GM04503 (cell line): ENCODE data around the gene STRA6.

Source experiments
- DNase-seq: peaks from one replicate; pipeline ENCODE4 v3.0.0-alpha.2; 2012; ENCODE audit warnings: low read depth

Gene STRA6

GRCh38 chr15:74207652-74208440 is 5.3 kb upstream of the STRA6 start:
- DNase-seq, result no peak

DNA sequence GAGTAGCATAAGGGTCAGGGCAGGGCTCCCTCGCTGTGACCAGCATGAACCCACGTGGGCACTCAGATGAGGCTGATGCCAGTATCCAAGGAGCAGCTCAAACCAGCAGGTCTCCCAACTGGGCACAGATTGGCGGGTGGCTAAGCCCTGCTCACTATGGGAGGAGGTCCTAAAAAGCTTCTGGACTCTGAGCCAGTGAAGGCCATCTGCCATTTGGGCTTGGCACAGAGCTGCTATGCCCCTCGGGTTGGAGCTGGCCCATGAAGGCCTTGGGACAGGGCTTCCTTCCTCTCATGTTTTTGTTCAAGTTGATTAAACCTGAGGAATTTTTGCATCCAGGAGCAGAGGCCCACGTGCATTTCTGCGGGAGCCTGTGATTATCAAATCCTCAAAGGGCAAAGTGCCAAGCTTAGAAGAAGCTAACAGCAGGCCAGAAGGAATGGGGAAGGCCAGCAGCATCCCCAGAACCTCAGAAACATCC is 4.3 kb upstream of the STRA6 start:
- DNase-seq, result no peak

- no peak for DNase-seq
These were observed 3.0 kb upstream of the STRA6 start for GRCh38 chr15:74205582-74205947.

- DNase-seq, result no peak
These were observed 1.4 kb upstream of the STRA6 start for GRCh38 chr15:74203914-74204431.

DNA sequence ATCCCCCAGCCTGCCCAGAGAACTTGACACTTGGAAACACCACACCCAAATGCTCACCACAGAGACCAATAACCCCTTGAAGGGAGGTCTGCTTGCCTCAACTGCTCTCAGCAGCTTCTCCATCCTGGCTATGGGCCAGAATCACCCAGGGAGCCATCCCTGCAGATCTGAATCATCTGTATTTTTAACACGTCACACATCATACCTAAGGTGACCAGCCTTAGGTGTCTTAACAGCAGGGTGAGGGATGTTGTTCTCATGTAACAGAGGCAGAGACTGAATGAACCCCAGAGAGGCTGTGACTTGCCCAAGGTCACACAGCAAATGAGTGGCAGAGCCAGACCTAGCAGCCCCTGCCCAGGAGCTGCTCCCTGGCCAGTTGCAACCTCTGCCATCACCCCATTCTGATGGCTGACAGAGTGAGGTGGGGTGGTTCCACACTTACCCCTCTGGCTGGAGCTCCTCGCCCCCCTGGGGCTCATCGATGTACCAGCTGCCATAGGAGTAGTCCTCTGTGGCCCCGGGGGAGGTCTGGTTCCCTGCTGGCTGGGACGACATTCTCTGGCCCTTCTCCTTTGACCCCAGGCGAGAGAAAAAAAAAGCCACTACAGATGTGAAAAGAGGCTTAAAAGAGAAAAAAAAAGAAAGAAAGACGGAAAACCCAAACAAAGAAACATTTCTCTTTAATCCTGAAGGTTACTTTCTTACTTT is 722 bp downstream of the STRA6 start:
- no peak for DNase-seq

DNA sequence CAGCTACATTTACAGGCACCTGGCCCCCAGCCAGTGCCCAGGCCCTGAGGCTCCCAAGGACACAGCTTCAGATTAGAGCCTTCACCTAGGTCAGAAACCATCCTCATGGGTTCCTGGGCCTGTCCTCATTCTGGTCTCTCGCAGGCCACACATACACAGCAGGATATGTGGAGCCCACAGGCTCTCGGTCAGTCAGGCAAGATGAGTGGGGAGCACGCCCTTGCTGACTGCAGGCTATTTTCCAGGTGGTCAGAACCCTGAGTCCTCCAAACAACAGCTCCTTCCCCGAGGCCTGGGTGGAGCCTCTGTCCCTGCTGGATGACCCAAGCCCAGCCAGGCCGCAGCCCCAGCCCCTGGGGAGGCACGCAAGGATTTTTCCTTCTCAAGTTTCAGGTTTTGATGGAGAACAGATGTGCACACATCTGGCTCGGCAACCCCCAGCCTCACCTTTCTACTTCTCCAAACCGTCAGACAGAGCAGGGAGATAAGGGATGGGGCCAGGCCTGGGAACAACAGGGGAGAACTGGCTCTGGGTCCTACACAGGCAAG is 1.6 kb downstream of the STRA6 start:
- DNase-seq, result no peak

DNA sequence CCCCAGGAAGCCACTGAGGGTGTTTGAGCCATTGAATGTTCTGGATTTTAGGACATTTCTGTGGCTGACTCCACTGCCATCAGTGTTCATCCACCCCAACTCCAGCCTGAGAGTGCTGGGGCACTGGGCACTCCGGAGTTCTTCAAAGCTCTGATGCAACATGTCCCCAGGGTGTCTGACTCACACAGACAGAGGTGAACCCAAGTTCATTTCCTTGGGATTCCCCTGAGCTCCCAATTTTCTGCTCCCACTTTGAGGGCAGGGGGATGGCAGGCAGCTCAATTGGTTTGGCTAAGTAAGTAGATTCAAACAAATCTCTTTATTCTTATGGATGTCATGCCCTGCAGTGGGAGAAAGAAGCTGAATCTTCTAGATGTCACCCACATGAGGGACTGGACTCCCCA is 2.2 kb downstream of the STRA6 start:
- no peak for DNase-seq

- no peak for DNase-seq
These were observed 3.3 kb downstream of the STRA6 start for GRCh38 chr15:74199297-74199652.

DNA sequence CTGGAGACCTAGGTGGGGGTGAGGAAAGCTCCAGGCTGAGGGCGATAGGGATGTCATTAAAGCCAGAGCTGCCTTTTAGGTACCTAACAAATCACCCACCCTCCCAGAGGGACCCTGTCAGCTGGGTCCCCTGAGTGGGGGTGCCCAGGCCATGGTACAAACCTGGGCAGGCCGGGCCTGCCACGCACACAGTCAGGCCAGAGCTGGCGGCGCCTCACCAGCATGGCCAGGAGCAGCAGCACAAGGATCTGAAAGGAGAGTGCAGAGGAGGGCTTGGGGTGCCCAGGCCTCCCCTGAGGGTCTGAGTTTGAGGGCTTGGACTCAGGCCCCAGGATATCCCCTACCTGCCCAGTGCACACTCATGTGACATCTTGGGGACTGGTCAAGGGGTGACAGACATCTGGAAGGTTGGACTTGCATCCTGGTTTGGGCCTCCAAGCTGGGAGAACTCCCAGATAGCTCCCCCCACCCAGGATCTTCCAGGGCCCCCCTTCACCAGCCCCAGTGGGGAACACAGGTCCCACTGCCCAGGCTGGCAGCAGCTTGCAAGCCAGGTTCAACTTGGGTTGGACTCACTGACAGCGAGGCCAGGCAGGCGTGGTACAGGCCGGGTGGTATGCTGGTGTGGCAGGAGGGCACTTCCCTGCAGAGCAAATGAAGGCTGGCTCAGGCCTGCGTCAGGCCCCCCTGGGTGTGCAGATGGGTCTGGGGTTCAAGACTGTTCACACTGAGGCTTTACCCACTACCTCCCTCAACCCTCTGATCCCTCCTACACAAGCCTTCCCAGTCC is 5.2 kb downstream of the STRA6 start:
- no peak for DNase-seq

GRCh38 chr15:74196175-74196574 is 6.4 kb downstream of the STRA6 start:
- peak; percentile 88 for DNase-seq

DNA sequence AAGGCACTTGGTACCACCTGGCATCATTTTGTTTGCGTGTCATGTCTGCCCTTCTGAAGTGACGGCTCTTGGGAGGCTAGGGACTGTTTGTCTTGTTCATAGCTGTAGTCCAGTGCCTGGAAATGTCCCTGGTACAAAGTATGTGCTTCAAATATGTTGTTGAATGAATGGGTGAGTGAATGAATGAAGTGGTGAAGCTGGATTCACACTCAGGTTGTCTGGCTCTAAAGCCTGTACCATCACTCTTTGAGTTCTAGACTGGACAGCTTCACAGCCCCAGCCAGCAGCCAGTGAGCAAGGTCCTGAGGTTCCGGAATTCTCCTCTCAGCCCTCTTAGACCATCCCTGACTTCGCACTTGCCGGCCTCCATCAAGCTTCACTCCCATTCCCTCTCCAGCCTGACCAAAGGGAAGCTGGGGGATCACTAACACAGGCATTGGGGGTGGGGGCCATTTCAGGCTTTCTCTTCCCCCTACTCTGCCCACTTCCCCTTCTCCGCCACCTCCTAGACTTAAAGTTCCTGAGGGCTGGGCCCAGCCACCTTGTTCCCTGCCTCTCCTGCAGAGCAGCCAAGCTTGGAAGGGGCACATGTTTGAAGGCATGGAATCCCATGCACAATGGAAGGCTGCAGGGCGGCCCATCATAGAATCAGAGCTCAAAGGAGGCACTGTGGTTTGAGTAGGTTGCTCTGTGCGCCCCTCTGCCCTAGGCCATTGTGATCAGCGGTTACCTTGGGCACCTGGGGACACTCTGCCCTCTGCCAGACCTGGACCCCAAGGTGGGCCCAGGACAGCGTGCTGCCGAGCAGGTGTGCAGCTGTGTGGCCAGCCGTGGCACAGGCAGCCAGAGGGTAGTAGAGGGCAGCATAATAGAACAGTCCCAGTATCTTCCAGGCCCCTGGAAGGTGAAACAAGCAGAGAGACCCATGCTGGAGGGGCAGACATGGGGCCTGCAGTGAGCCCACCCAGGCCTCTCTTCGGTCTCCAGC is 7.7 kb downstream of the STRA6 start:
- DNase-seq, result no peak

DNA sequence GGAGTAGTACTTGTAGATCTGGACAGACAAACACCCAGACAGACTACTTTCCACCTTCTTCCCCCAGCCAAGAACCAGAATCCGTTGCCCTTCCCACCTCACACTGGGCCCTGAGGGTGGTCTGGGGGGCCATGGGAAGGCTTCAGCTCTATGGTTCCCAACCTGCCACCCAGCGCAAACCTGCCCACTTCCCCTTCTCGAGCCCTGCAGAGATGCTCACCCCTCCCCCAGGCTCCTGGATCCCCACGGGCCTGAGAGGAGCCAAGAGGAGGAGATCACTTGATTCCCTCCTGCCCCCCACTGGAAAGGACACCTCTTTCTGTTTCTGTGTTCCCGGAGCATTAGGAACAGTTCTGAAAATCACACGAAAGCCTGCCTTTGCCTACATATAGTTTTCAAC is 8.7 kb downstream of the STRA6 start:
- DNase-seq, result no peak

- DNase-seq, result peak; percentile 78
These were observed 9.3 kb downstream of the STRA6 start for GRCh38 chr15:74193299-74193718.

DNA sequence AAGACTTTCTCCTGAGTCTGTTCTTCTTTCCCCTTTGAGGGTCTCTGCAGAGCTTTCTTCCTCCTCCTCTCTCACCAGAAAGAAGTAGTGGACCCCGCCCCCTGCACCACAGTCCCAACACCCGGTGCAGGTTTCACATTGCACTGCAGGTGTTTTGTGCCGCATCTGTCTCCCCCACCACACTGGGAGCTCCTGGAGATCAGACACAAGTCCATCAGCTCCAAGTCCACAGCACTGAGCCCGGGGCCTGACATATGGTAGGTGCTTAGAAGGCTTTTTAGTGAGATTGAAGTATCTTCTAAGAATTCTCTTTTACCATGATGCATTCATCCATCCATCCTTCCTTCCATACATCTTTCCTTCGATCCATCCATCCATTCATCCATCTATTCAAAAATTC is 9.8 kb downstream of the STRA6 start:
- no peak for DNase-seq

- DNase-seq, result no peak
These were observed 10.8 kb downstream of the STRA6 start for GRCh38 chr15:74191798-74192197.

GRCh38 chr15:74188216-74188615 is 14.4 kb downstream of the STRA6 start:
- no peak for DNase-seq

- DNase-seq, result no peak
These were observed 16.8 kb downstream of the STRA6 start for GRCh38 chr15:74185710-74186348.

DNA sequence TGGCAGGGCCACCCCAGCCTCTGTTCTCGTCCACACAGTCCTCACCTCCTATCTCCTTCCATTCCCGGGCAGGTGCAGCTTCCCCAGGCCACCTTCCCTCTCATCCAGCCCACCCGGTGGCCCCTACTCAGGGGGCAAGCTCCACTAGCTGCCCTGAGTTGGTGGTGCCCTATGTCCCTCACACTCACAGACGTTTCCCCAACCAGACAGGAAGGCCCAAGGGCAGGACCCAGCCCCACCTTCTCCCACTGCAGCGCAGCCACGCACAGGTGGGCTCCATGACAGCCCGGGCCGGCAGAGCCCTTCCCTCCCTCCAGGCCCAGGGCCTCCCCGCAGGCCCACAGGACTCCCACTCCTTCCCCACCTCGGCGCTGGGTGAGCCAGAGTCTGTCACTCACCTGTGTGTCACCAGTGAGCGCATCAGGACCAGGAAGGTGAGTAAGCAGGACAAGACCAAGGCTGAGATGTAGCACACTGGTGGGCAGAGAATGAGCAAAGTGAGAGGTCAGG is 17.9 kb downstream of the STRA6 start:
- DNase-seq, result no peak

- DNase-seq, result no peak
These were observed 20.5 kb downstream of the STRA6 start for GRCh38 chr15:74182131-74182530.

GRCh38 chr15:74180881-74181602 is 21.5 kb downstream of the STRA6 start:
- no peak for DNase-seq
